GM18508 (cell line): ENCODE measurements around the gene LRG1.
"Not testable (repeated sequence)": the region's sequence is repeated elsewhere in the genome, so short reads cannot be mapped to it uniquely, and the experiment has no call there.

Source experiments
- ATAC-seq: cut with Tn5 transposase; IDR thresholded peaks from one replicate; pipeline ENCODE4 v1.9.1; 2021; ENCODE audit warnings: moderate number of reproducible peaks; ENCODE audit not compliant: insufficient read depth, unreplicated experiment

LRG1 gene

DNA sequence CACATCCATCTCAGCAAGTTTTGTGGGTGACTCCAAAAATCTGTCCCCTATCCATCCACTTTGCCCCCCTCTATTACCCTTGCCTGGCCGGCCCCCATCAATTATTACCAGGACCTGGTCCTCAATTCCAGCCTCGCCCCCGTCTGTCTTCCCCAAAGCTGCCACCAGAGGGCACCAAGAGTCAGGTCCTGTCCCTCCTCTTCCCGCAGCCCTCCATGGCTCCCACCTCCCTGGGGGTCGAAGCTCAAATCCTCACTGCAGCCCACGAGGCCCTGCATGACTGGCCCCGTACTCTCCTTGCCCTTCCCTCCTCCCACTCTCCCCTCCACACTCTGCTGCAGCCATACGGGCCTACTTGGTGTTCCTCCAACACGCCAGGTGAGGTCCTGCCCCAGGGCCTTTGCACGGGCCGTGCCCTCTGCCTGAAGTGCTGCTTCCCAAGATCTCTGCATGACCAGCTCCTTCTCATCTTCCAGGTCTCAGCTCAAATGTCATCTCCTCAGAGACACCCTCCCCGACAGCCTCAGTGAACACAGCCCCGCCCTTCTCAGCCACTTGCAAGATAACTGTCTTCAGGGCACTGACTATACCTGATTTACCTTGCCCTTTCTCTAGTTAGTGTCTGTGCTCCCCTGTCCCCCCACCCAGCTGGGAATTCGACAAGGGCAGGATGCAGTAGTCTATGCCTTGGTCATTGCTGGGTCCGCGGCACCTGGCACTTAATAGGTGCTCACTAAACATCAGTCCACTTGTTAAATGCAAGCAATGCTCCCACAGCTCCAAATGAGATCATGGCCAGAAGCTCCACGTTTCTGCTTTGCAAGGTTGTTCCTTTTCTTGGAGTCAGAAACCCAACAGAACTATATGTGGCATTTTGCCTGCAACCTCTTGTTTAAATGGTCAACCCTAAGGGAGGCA, 36.4 kb upstream of the LRG1 start:
- no peak for ATAC-seq

DNA sequence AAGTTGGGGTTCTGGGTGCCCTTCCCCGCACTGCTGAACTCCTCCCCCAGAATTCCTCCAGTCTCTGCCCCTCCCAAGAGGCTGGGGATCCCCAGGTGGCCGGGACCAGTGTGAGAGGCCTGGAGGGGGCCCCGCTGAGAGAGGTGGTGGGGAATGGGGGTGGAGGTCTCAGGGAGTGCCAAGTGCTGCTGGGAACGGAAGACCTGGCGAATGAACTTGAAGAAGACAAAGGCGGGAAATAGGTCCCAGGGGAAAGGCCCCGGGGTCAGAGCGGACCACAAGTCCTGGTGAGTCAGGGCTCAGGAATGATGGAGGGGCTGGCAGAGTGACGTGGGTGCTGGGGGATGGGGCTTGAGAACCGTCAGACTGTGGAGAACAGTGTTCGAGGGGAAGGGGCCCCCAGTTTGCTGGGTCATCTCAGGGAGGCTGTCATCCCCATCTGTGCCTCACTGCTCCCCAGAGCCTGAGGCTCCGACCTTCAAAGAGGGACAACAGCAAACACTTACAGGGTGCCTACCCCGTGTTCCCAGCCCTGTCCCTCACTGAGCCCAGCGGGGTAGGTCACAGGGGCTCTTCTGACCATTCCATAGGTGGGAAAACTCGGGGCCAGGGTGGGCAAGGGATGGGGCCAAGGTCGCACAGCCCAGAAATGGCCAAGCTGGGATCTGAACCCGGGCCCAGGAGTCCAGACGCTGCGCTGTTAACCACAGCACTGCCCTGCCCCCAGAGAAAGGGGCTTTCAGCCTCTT, 35.6 kb upstream of the LRG1 start:
- ATAC-seq: no peak

DNA sequence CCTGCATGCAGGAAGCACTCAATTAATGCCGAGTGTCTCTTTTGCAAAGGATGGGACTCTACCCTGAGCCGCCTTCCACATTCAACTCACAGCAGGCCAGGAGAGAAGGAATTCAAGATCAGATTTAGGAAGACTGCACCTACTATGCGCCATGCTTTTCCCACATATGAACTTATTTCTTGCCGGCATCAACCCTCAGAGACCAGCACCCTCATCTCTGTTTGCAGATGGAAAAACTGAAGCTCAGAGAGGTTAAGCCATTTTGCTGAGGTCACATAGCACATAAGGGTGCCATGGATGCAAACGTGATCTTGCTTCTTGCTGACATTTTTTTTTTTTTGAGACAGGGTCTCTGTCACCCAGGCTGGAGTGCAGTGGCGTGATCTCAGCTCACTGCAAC, 33.8 kb upstream of the LRG1 start:
- ATAC-seq: no peak

DNA sequence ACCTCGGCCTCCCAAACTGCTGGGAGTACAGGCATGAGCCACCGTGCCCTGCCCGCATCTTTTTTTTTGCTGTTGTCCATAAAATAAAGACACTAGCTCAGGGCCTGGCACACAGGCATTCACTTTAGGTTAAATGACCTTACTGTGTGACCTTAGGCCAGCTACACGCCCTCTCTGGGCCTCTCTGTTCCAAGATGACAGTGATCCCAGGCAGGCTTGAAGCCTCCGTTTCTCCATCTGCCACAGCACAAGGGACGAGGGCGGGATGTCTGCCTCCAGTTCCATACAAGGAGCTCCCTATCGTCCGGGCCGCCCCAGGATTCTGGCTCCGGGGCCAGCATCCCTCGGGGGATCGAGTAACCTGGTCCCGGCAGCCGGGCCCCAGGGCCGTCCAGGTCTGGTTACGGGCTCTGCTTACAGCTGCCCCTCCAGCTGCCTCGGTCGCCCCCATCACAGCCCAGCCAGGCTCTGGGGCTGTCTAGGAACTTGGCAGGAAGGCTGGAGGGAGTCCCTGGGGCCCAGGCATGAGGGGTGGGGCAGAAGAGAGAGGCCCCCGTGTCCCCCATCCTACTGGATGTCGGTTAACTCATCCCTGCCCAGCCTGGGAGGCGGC, 31.6 kb upstream of the LRG1 start:
- no peak for ATAC-seq

DNA sequence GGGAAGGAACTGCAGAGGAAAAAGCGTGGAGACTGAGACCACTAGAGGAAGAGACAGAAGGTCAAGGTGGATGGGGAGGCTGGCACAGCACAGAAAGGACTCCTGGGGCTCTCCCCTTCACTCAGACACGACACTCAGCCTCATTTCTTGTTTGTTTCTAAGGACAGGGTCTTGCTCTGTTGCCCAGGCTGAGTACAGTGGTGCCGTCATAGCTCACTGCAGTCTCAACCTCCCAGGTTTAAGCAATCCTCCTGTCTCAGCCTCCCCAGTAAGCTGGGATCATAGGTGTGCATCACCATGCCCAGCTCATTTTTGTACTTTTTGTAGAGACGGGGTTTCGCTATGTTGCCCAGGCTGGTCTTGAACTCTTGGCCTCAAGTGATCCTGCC, 31.1 kb upstream of the LRG1 start:
- ATAC-seq: no peak

DNA sequence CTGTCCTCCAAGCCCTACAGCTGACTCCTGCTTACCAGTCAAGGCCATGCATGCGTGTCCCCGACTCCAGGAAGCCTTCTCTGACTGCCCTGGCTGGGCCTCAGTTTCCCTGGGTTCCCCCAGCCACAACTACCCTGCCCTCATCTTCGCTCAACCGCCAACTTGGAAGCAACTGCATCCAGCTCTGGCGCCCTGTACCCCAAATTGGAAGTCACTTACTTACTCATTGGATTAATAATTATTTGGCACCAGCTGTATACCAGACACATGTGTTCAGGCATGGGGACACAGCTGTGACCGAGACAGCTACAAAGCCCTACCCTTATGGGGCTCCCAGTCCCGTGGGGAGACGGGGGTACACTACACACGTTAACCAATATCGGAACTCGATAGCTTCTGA, 30.6 kb upstream of the LRG1 start:
- no peak for ATAC-seq

DNA sequence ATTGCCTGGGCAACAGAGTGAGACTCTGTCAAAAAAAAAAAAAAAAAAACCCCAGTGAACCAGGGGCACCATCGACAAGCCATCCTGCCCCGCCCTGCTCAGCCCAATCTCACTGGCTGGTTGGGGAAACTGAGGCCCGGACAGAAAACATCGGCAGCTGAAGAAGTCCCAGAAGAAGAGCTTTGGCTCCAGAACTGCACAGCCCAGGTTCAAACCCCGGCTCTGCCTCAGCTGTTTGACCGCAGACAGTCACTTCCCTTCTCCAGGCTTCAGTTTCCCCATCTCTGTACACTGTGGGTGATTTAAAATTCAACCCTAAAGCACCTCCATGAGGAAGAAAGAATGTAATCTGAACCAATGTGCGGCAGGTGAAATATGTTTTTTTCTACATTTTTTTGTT, 29.1 kb upstream of the LRG1 start:
- ATAC-seq: no peak

DNA sequence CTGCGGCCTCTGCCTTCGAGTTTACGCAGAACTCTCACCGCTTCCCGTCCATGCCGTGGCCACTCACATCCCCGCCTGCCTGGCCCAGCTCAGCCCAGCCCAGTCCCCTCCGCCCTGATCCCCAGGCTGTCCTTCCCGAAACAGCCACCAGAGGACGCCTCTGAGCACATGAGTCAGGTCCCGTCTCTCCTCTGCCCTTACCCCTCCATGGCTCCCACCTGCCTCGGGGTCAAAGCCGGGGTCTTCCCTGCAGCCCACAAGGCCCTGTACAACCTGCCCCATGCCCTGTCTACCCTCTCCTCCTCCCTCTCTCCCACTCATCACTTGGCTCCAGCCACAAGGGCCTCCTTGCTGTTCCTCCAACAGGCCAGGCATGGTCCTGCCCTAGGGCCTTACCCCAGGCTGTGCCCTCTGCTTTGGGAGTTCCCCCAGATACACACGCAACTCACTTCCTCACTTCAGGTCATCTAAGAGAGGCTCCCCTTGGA, 27.8 kb upstream of the LRG1 start:
- ATAC-seq: no peak

DNA sequence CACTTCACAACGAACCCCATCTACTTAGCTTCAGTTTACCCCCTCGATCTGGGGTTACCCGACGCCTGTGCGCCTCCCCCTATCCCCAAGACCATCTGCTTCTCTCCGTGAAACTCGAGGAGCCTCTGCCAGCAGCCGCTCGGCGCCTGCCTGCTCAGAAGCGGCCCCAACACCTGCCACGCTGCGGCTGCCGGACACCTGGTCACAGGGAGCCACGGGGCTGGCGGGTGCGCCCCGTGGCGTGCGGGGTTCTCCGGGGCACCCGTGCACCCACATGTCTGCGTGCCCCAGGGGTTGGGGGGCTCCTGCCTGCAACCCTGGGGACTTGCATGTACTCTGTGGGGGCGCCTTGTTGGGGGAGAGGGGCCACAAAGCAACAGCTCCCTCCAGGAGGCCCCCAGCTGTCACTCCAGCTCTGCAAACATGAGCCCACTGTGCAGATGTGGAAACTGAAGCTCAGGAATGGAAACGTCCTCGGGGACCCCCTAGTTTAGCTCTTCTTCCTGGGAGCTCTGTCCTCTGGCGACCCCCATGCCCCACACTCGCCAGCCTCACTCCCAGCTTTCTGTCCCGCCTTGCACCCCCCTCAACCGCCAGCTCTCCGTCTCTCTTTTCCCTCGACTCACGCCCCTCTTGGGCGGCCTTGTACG, 26.7 kb upstream of the LRG1 start:
- no peak for ATAC-seq

DNA sequence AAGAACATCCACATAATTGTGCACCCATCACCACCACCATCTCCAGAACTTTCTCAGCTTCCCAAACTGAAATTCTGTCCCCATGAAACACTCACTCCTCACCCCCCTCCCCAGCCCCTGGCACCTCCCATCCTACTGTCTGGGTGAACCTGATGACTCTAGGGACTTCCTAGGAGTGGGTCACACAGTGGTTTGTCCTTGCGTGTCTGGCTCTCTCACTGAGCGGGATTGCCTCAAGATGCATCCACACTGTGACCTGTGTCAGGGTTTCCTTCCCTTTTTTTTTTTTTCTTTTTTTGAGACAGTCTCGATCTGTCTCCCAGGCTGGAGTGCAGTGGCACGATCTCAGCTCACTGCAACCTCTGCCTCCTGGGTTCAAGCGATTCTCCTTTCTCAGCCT, 23.7 kb upstream of the LRG1 start:
- not testable (repeated sequence) for ATAC-seq

DNA sequence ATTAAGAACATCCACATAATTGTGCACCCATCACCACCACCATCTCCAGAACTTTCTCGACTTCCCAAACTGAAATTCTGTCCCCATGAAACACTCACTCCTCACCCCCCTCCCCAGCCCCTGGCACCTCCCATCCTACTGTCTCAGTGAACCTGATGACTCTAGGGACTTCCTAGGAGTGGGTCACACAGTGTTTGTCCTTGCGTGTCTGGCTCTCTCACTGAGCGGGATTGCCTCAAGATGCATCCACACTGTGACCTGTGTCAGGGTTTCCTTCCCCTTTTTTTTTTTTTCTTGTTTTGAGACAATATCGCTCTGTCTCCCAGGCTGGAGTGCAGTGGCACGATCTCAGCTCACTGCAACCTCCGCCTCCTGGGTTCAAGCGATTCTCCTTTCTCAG, 22.2 kb upstream of the LRG1 start:
- ATAC-seq: not testable (repeated sequence)

DNA sequence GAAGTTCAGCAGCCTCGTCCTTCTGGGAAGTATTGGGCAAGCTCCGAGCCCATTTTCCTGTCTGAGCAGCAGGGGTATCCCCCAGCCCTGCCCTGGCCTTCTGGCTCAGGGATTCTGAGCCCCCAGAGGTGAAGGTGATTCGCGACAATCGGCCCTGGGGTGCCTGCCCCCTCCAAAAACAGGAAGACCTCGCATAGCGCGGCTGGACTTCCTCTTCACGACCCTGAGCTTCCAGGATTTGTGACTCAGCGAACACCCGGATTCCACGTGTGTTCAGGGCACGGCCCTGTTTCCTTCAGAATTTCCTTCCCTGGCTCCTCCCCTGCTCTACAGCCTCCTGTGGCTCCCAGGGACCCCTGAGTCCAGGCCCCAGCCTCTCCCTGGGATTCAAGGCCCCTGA, 19.7 kb upstream of the LRG1 start, which contains the start of gene SEMA6B:
Gene SEMA6B, minus strand, starts transcription at position 116 of the 400 bp plus-strand sequence. CDS start 1,227 bp downstream, outside the sequence.
- no peak for ATAC-seq

DNA sequence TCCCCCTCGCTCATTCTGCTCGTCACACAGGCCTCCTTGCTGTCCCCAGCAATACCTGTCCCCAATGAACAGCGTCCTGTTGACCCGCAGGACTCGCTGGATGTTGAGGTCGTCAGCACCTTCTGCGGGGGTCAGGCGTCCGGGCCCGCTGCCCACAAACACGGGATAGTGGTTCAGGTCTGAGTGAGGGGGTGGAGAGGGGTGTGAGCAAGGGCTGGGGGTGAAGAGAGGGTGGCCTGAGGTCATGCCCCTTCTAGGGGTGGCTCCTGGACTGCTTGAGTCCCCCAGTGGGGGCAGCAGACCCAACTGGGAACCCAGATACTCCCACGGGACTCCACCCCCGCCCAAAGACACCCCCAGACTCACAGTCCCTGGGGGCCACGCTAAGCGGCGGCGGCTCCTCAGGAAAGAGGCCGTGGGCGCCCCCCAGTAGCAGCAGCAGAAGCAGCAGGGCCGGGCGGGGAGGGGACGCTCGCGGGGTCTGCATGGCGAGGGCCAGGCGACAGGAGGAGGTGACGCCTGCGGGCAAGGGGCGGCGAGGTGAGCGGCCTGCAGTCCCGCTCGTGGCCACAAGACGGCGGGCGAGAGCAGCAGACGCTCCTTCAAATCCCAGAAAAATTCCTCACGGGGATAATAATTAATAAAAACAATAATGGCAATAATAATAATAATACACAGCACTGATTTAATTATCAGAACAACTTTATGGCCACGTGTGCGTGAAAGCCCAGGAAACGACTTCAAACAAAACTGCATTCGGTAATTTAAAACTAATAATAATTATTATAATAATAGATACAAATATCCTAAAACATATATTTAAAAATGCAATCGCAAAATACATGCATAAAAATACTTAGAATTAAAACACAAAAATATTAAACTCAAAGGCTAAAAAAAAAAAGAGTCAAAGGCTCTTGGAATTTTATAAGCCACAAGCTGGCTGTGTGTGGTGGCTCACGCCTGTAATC, 18.4 kb upstream of the LRG1 start:
- no peak for ATAC-seq

DNA sequence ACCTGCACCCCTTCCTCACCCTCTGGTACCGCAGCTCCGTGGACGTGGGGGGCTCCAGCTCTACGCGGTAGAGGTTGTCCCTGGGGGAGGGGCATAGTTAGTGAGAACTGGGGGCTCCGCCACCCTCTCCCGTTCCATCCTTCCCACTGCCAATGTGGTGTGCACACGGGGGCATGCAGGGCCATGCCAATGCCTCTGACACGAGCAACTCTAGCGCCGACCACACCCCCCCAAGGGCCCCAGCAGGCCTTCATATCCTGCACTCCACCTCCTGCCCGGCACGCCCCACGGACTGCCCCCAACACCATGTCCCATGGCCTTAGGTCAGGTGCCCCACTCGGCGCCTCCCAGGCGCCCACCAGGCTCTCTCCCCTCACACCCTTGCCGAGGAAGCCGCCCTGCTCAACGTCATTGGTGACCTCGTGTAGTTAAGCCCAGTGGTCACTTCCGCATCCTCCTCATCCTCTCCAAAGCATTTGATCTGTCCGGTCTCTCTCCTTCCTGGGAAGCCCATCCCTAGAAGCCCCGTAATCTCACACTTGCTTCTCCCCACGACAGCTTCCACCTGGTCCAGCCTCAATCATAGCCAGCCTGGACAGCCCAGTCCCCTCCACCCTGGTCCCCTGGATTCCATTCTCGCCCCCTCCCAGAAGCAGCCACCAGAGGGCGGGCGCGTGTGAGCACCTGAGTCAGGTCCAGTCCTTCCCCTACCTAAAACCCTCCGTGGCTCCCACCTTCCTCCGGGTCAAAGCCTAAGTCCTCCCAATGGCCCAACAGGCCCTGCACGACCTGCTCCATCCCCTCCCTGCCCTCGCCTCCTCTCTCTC, 17.5 kb upstream of the LRG1 start:
- ATAC-seq: no peak

DNA sequence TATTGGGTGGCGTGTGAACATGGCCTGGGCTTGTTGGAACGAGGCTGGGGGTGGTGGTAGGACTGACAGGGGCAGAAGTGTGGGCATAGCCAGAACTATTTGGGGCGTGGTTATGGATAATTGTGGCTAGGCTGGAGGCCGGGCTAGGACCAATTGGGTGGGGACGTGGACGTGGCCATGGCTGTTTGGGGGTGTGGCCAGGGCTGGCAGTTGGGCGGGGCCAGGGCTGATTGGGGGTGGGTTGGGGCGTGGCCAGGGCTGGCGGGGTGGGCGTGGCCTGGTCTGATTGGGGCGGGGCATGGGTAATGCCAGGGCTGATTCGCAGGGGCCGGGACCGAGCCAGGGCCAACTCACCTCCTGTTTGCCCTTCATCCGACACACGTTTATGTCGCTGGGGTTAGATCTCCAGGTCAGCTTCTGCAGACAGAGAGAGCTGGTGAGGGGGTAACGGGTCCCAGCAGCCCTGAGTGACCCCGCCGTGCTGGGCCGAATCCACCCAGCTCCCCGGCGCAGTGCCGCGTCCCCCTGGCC, 16.8 kb upstream of the LRG1 start:
- ATAC-seq: no peak

DNA sequence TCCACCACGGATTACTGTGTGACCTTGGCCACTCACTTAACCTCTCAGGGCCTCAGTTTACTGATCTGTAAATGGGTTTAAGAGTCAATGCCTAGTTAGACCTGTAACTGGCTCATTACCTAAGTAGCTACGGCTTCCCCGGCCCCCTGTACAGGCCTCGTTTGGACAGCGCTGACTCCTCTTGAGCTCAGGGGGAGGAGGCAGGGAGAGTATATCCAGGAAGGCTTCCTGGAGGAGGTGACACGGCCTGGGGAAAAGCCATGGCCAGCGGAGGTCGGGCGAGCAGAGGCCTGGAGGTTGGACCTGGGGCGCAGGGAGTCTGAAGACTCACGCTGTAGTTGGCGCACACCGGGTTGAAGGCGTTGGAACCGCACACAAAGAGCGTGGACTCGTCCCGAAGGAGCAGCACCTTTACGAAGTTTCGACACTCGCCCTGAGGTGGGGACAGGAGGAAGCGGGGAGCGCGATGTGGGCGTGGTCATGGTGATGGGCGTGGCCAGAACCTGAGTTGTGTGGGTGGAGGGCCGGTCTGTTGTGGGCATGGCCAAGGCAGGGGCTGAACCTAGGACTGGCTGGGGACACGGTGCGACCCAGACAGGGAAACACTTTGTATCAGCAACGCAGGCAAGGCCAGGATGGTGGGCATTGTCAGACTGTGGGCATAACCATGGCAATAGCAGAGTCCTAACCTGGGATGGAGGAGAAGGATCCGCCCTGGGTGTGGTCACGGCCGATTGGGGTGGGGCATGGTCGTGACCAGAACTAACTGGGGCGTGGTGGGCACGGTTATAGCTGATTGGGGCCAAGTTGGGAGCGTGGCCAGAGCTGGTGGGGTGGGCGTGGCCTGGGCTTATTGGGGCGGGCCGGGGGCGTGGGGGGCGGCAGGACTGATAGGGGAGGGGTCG, 16.1 kb upstream of the LRG1 start:
- no peak for ATAC-seq

DNA sequence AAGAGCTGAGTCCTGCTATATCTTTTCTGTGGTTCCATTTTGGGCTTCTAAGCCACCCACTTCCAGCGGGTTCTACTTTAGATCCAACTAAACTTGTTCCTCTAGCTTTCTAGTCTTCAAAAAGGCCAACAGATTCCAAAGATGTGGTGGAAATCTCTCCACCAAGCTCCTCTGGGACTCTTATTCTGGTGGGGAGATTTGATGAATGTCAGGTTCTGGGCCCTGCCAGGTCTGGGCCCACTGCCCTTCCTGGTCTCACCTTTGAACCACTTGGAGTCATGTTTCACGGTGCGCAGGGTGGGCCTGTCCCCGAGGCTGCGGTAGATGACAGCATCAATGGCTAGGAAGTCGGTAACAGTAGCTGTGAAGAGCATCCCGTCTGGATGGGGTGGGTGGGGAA, 14.9 kb upstream of the LRG1 start:
- no peak for ATAC-seq
